Measurements from ENCODE around the gene PC.

- TF ChIP-seq, protein P1, sequence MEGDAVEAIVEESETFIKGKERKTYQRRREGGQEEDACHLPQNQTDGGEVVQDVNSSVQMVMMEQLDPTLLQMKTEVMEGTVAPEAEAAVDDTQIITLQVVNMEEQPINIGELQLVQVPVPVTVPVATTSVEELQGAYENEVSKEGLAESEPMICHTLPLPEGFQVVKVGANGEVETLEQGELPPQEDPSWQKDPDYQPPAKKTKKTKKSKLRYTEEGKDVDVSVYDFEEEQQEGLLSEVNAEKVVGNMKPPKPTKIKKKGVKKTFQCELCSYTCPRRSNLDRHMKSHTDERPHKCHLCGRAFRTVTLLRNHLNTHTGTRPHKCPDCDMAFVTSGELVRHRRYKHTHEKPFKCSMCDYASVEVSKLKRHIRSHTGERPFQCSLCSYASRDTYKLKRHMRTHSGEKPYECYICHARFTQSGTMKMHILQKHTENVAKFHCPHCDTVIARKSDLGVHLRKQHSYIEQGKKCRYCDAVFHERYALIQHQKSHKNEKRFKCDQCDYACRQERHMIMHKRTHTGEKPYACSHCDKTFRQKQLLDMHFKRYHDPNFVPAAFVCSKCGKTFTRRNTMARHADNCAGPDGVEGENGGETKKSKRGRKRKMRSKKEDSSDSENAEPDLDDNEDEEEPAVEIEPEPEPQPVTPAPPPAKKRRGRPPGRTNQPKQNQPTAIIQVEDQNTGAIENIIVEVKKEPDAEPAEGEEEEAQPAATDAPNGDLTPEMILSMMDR (IDR thresholded peaks at IDR 0.05) = no peak
- TF ChIP-seq POLR2A (IDR thresholded peaks at IDR 0.05) = no peak
Measured at GRCh38 chr11:66850588-66851238, 107.5 kb downstream of the PC start.

Measured in ovary (tissue), 3 donors.